ENCODE measurements around the gene ISCA2.

ISCA2 gene

DNA sequence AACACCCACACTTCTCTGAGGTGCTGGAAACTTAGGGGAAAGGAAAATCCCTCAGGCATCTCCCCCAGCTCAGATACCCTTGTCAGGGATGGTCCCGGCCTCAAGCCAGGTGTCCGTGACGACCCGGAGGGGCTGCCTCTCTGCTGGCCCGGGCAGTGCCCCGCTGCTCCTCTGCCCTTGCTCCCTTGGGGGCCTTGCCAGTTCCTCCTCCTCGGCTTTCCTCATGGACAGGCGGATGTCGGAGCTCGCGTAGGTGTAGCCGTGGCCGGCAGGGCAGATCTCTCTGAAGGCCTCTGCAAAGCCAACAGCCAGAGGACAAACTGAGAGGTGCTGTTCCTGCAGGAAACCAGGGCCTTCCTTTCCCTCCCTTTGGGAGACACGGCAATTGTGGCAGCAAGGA, 34.8 kb downstream of the ISCA2 start:
- H4K8ac ChIP-seq (ENCODE audit: low read length): no peak overlapping the region
- H3K4me1 ChIP-seq (ENCODE audit: control insufficient read depth, insufficient read depth, low read depth, low read length): peaks cover 18% of the 10 kb centered on the region
- H2BK5ac ChIP-seq (ENCODE audit: low read depth, low read length, poor library complexity, severe bottlenecking): no peak overlapping the region
- H3K4me3 ChIP-seq (ENCODE audit: insufficient read depth in 1 of 2, low read depth in 1 of 2, low read length in 2 of 2): no peak overlapping the region
- H2AFZ ChIP-seq (ENCODE audit: low read depth, low read length): no peak overlapping the region
- H2BK120ac ChIP-seq (ENCODE audit: low read depth, low read length): no peak overlapping the region
- H2BK15ac ChIP-seq (ENCODE audit: low read depth, poor library complexity, severe bottlenecking): no peak overlapping the region
- no peaks in the 10 kb centered on the region for H3K9me3 ChIP-seq (ENCODE audit: control insufficient read depth, low read length)
- H3K9ac ChIP-seq (ENCODE audit: low read length): no peak overlapping the region
- H3K4me2 ChIP-seq (ENCODE audit: low read length, poor library complexity, severe bottlenecking): no peak overlapping the region
- no peak overlapping the region for H2AK5ac ChIP-seq (ENCODE audit: low read length, severe bottlenecking)
- H4K91ac ChIP-seq (ENCODE audit: low read length): no peak overlapping the region
- H3K23ac ChIP-seq (ENCODE audit: low read length in 2 of 2): no peak overlapping the region
- WGBS: 95% methylated on average over 14 of the region's 14 CpGs
- no peak overlapping the region for H3K18ac ChIP-seq (ENCODE audit: low read depth in 1 of 2, low read length in 2 of 2)
- no peak overlapping the region for H3K4ac ChIP-seq (ENCODE audit: low read depth in 1 of 2, low read length in 2 of 2)
- peaks cover 7% of the 10 kb centered on the region for H3K79me1 ChIP-seq (replicated peaks; ENCODE audit: low read length, poor library complexity, severe bottlenecking)
- no peak overlapping the region for H3K14ac ChIP-seq (ENCODE audit: low read length in 2 of 2)
- no peak overlapping the region for H2BK12ac ChIP-seq (ENCODE audit: low read length in 2 of 2)
- DNase-seq: no peak
- no peak overlapping the region for H3K27ac ChIP-seq (ENCODE audit: low read length, poor library complexity, severe bottlenecking)
- H3K36me3 ChIP-seq (ENCODE audit: control insufficient read depth in 1 of 2, insufficient read depth in 2 of 2, low read depth in 1 of 2, low read length in 2 of 2): peaks cover 83 to 91% of the 10 kb centered on the region in 2 experiments
- no peaks in the 10 kb centered on the region for H3K27me3 ChIP-seq (ENCODE audit: control insufficient read depth in 1 of 2, insufficient read depth in 1 of 2, low read length in 2 of 2)

DNA sequence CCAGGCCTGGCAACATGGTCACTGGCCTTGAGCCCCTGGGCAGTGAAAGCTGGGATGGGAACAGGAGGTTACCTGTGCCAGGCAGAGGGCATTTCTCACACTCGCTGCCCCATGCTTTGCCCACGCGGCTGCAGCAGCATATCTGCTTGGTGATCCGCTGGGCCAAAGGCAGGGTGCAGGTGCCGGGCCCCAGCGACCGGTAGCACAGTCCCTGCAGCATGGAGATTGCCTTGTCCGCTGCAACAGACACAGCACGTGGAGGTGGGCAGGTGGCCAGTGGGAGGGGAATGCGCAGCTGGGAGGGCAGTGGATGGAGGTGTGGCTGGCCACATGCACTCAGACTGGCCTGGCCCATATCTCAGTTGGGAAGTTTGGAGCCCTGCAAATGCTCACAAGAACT, 35.3 kb downstream of the ISCA2 start:
- Histone ChIP-seq H3K18ac (ENCODE audit: low read depth in 1 of 2, low read length in 2 of 2) (no peak overlapping the region), H3K9me3 (ENCODE audit: control insufficient read depth, low read length) (no peaks in the 10 kb centered on the region), H2AK5ac (ENCODE audit: low read length, severe bottlenecking) (no peak overlapping the region), H3K4me2 (ENCODE audit: low read length, poor library complexity, severe bottlenecking) (no peak overlapping the region), H3K4ac (ENCODE audit: low read depth in 1 of 2, low read length in 2 of 2) (no peak overlapping the region), H4K8ac (ENCODE audit: low read length) (no peak overlapping the region), H3K79me1 (replicated peaks; ENCODE audit: low read length, poor library complexity, severe bottlenecking) (peaks cover 11% of the 10 kb centered on the region), H3K27ac (ENCODE audit: low read length, poor library complexity, severe bottlenecking) (no peak overlapping the region), H3K27me3 (ENCODE audit: control insufficient read depth in 1 of 2, insufficient read depth in 1 of 2, low read length in 2 of 2) (no peaks in the 10 kb centered on the region), H3K36me3 (ENCODE audit: control insufficient read depth in 1 of 2, insufficient read depth in 2 of 2, low read depth in 1 of 2, low read length in 2 of 2) (peaks cover 84 to 91% of the 10 kb centered on the region in 2 experiments), H2AFZ (ENCODE audit: low read depth, low read length) (no peak overlapping the region), H2BK12ac (ENCODE audit: low read length in 2 of 2) (no peak overlapping the region), H3K4me1 (ENCODE audit: control insufficient read depth, insufficient read depth, low read depth, low read length) (peaks cover 20% of the 10 kb centered on the region), H3K9ac (ENCODE audit: low read length) (no peak overlapping the region), H4K91ac (ENCODE audit: low read length) (no peak overlapping the region), H2BK120ac (ENCODE audit: low read depth, low read length) (no peak overlapping the region), H3K4me3 (ENCODE audit: insufficient read depth in 1 of 2, low read depth in 1 of 2, low read length in 2 of 2) (no peak overlapping the region), H3K23ac (ENCODE audit: low read length in 2 of 2) (no peak overlapping the region), H2BK5ac (ENCODE audit: low read depth, low read length, poor library complexity, severe bottlenecking) (no peak overlapping the region), H2BK15ac (ENCODE audit: low read depth, poor library complexity, severe bottlenecking) (no peak overlapping the region), H3K14ac (ENCODE audit: low read length in 2 of 2) (no peak overlapping the region)
- WGBS: 95% methylated on average over 10 of the region's 10 CpGs
- DNase-seq: no peak

DNA sequence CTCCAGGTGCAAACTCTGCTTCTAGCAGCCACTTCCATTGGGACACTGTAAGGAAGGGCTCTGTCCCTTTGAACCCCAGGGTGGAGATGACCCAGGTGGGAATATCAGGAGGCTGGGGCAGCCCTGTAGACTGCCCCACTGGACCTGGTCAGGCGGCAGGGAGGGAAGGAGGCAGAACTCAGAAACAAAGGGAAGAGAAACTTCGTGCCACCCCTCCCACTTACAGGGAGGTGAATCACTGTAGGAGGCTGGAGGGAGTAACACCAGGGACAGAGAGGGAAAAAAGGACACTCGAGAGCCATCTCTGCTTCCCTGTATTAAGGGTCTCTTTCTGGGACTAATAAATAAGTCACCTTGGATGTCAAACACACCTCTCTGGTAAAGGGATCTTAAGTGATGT, 37.4 kb downstream of the ISCA2 start:
- Histone ChIP-seq H2BK120ac (ENCODE audit: low read depth, low read length) (no peak overlapping the region), H3K27ac (ENCODE audit: low read length, poor library complexity, severe bottlenecking) (no peak overlapping the region), H2BK12ac (ENCODE audit: low read length in 2 of 2) (no peak overlapping the region), H3K4me1 (ENCODE audit: control insufficient read depth, insufficient read depth, low read depth, low read length) (peaks cover 8% of the 10 kb centered on the region), H3K36me3 (ENCODE audit: control insufficient read depth in 1 of 2, insufficient read depth in 2 of 2, low read depth in 1 of 2, low read length in 2 of 2) (peaks cover 92 to 95% of the 10 kb centered on the region in 2 experiments), H3K79me1 (replicated peaks; ENCODE audit: low read length, poor library complexity, severe bottlenecking) (peaks cover 7% of the 10 kb centered on the region), H3K9me3 (ENCODE audit: control insufficient read depth, low read length) (no peaks in the 10 kb centered on the region), H3K4me2 (ENCODE audit: low read length, poor library complexity, severe bottlenecking) (no peak overlapping the region), H3K23ac (ENCODE audit: low read length in 2 of 2) (no peak overlapping the region), H3K9ac (ENCODE audit: low read length) (peak overlapping the region; percentile 85), H2AFZ (ENCODE audit: low read depth, low read length) (no peak overlapping the region), H3K4me3 (ENCODE audit: insufficient read depth in 1 of 2, low read depth in 1 of 2, low read length in 2 of 2) (no peak overlapping the region), H3K27me3 (ENCODE audit: control insufficient read depth in 1 of 2, insufficient read depth in 1 of 2, low read length in 2 of 2) (no peaks in the 10 kb centered on the region), H3K14ac (ENCODE audit: low read length in 2 of 2) (no peak overlapping the region), H4K91ac (ENCODE audit: low read length) (no peak overlapping the region), H2AK5ac (ENCODE audit: low read length, severe bottlenecking) (no peak overlapping the region), H4K8ac (ENCODE audit: low read length) (no peak overlapping the region), H2BK15ac (ENCODE audit: low read depth, poor library complexity, severe bottlenecking) (no peak overlapping the region), H2BK5ac (ENCODE audit: low read depth, low read length, poor library complexity, severe bottlenecking) (no peak overlapping the region), H3K4ac (ENCODE audit: low read depth in 1 of 2, low read length in 2 of 2) (no peak overlapping the region), H3K18ac (ENCODE audit: low read depth in 1 of 2, low read length in 2 of 2) (no peak overlapping the region)
- DNase-seq: no peak
- 100% methylated on average over 1 of the region's 3 CpGs for WGBS

DNA sequence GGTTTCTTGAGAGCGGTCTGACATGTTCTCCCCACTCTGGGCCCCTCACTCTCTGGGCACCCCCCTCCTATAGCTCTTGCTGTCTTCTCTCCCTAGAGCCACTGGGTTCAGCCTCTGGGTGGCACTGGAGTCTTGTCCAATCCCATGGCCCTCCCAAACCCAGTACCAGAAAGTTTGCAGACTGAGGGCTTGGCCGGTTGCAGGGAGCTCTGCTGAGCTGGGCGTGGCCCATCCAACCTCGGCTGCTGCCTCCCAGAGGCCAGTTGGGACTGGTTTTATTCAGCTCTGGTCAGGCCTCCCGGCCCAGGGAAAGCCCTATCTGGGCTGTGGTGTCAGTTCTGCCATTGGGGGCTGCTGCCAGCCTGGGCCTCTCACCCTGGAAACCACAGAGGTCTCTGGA, 37.9 kb downstream of the ISCA2 start:
- 63% methylated on average over 5 of the region's 5 CpGs for WGBS

More for the DNA sequence above, 37.9 kb downstream of the ISCA2 start:
- peak; percentile 21 for DNase-seq
- Histone ChIP-seq H4K8ac (ENCODE audit: low read length) (no peak overlapping the region), H3K14ac (ENCODE audit: low read length in 2 of 2) (no peak overlapping the region), H2BK15ac (ENCODE audit: low read depth, poor library complexity, severe bottlenecking) (no peak overlapping the region), H3K27ac (ENCODE audit: low read length, poor library complexity, severe bottlenecking) (no peak overlapping the region), H3K4me2 (ENCODE audit: low read length, poor library complexity, severe bottlenecking) (no peak overlapping the region), H2BK12ac (ENCODE audit: low read length in 2 of 2) (no peak overlapping the region), H2AFZ (ENCODE audit: low read depth, low read length) (no peak overlapping the region), H3K36me3 (ENCODE audit: control insufficient read depth in 1 of 2, insufficient read depth in 2 of 2, low read depth in 1 of 2, low read length in 2 of 2) (peaks cover 93 to 94% of the 10 kb centered on the region in 2 experiments), H4K91ac (ENCODE audit: low read length) (no peak overlapping the region), H3K79me1 (replicated peaks; ENCODE audit: low read length, poor library complexity, severe bottlenecking) (peaks cover 7% of the 10 kb centered on the region), H3K4me1 (ENCODE audit: control insufficient read depth, insufficient read depth, low read depth, low read length) (peaks cover 8% of the 10 kb centered on the region), H3K23ac (ENCODE audit: low read length in 2 of 2) (no peak overlapping the region), H3K9me3 (ENCODE audit: control insufficient read depth, low read length) (no peaks in the 10 kb centered on the region), H2BK120ac (ENCODE audit: low read depth, low read length) (no peak overlapping the region), H3K4ac (ENCODE audit: low read depth in 1 of 2, low read length in 2 of 2) (no peak overlapping the region), H2BK5ac (ENCODE audit: low read depth, low read length, poor library complexity, severe bottlenecking) (no peak overlapping the region), H3K4me3 (ENCODE audit: insufficient read depth in 1 of 2, low read depth in 1 of 2, low read length in 2 of 2) (no peak overlapping the region), H3K27me3 (ENCODE audit: control insufficient read depth in 1 of 2, insufficient read depth in 1 of 2, low read length in 2 of 2) (no peaks in the 10 kb centered on the region), H2AK5ac (ENCODE audit: low read length, severe bottlenecking) (no peak overlapping the region), H3K9ac (ENCODE audit: low read length) (peak overlapping the region; percentile 85), H3K18ac (ENCODE audit: low read depth in 1 of 2, low read length in 2 of 2) (no peak overlapping the region)
